Tibial artery (tissue), 4 donors: ENCODE results near the gene KCNH6.

Experiments used
- DNase-seq, 2 donors: peaks; one replicate each; pipeline ENCODE4 v3.0.0-alpha.2; 2019
- H3K27ac ChIP-seq, 2 donors: fragments of 200-600 bp; sonication (generic) in 1 of 2; 1 replicate in 1 of 2; 2 replicates in 1 of 2; pipeline ENCODE4 v1.5.1; 2018 to 2019; ENCODE audit warnings: mild to moderate bottlenecking in 1 of 2
- H3K27me3 ChIP-seq, 2 donors: fragments of 200-600 bp; sonication (generic) in 1 of 2; one replicate each; pipeline versions ENCODE4 v1.5.1 to v1.6.0; 2016 to 2019
- H3K36me3 ChIP-seq, 3 donors: fragments of 200-600 bp; sonication (generic) in 2 of 3; one replicate each; pipeline ENCODE4 v1.5.1; 2016 to 2019; ENCODE audit warnings: mild to moderate bottlenecking in 2 of 3
- H3K4me1 ChIP-seq, 4 donors: fragments of 200-600 bp; sonication (generic) in 2 of 4; 1 replicate in 3 of 4; 2 replicates in 1 of 4; pipeline ENCODE4 v1.5.1; 2016 to 2019
- H3K4me3 ChIP-seq, 2 donors: fragments of 200-600 bp; sonication (generic) in 1 of 2; 1 replicate in 1 of 2; 2 replicates in 1 of 2; pipeline ENCODE4 v1.5.1; 2018 to 2019; ENCODE audit warnings: mild to moderate bottlenecking in 2 of 2
- H3K9me3 ChIP-seq, 3 donors: fragments of 200-600 bp; sonication (generic) in 1 of 3; one replicate each; pipeline ENCODE4 v1.5.1; 2016 to 2019
- intact Hi-C: fragments of 100-400 bp; cut with DNase I; formaldehyde crosslinking; loops from one replicate; pipeline ENCODE4 v1.15.0; 2023; ENCODE audit warnings: low total_unique reads
- TF ChIP-seq, protein P1 (sequence below), 2 experiments: fragments of 200-600 bp in 1 of 2; fragments of 450-650 bp in 1 of 2; IDR thresholded peaks; one replicate each; pipeline ENCODE4 v1.5.1; 2017 to 2019; ENCODE audit warnings: antibody characterized with exemption in 2 of 2, mild to moderate bottlenecking in 1 of 2, moderate library complexity in 1 of 2

The KCNH6 gene

DNA sequence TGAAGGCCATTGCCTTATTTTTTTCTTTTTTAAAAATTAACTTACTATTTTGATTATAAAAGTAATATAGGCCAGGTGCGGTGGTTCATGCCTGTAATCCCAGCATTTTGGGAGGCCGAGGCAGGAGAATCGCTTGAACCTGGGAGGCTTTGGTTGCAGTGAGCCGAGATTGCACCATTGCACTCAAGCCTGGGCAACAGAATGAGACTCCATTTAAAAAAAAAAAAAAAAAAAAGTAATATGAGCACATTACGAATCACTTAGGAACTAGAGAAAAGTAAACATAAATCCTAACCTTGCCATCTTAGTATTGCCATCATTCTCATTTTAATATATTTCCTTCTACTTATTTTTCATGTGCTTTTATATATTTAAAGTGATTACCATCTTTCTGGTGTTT, 64.6 kb downstream of the KCNH6 start:
- DNase-seq = no peak

GRCh38 chr17:63588797-63589196, 65.6 kb downstream of the KCNH6 start:
- DNase-seq = no peak
- H3K4me1 ChIP-seq = no peaks in the 10 kb centered on the region
- no peak overlapping the region for H3K4me3 ChIP-seq
- no peak overlapping the region for H3K27ac ChIP-seq
- peaks cover 59 to 98% (median 82%) of the 10 kb centered on the region in 3 donors for H3K36me3 ChIP-seq
- intact Hi-C loops = no loop called here
- H3K27me3 ChIP-seq = no peaks in the 10 kb centered on the region
- TF ChIP-seq, protein P1, sequence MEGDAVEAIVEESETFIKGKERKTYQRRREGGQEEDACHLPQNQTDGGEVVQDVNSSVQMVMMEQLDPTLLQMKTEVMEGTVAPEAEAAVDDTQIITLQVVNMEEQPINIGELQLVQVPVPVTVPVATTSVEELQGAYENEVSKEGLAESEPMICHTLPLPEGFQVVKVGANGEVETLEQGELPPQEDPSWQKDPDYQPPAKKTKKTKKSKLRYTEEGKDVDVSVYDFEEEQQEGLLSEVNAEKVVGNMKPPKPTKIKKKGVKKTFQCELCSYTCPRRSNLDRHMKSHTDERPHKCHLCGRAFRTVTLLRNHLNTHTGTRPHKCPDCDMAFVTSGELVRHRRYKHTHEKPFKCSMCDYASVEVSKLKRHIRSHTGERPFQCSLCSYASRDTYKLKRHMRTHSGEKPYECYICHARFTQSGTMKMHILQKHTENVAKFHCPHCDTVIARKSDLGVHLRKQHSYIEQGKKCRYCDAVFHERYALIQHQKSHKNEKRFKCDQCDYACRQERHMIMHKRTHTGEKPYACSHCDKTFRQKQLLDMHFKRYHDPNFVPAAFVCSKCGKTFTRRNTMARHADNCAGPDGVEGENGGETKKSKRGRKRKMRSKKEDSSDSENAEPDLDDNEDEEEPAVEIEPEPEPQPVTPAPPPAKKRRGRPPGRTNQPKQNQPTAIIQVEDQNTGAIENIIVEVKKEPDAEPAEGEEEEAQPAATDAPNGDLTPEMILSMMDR (IDR thresholded peaks at IDR 0.05) = no peak
- no peaks in the 10 kb centered on the region for H3K9me3 ChIP-seq

More for the DNA sequence above, 64.6 kb downstream of the KCNH6 start:
- Histone ChIP-seq H3K27ac (no peak overlapping the region), H3K27me3 (no peaks in the 10 kb centered on the region), H3K4me3 (no peak overlapping the region), H3K4me1 (no peaks in the 10 kb centered on the region), H3K9me3 (no peaks in the 10 kb centered on the region), H3K36me3 (peaks cover 70 to 98% (median 83%) of the 10 kb centered on the region in 3 donors)
- intact Hi-C loops = no loop called here
- TF ChIP-seq, protein P1 (IDR thresholded peaks at IDR 0.05) = no peak

DNA sequence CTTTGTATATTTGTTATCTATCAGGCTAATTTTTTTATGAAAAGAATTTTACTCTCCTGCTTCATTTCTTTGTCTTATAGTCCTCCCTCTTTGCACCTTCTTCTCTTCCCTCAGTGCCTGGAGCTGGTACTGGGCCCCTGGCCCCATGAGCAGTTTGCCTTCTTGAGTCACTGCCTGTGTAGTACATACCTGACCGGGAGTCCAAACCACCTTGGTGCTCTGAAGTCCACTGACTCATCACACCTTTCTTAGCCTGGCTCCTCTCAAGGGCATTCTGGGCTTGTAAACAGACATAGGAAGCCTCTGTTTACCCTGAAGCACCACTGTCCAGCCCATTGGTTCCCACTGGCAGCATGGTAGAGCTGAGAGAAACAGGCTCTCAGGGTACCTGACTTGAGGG, 66.5 kb downstream of the KCNH6 start:
- Histone ChIP-seq H3K27me3 (no peaks in the 10 kb centered on the region), H3K27ac (no peak overlapping the region), H3K4me1 (no peaks in the 10 kb centered on the region), H3K36me3 (peaks cover 51 to 91% (median 75%) of the 10 kb centered on the region in 3 donors), H3K9me3 (no peaks in the 10 kb centered on the region), H3K4me3 (no peak overlapping the region)
- TF ChIP-seq, protein P1 (IDR thresholded peaks at IDR 0.05) = no peak
- intact Hi-C loops = no loop called here
- DNase-seq = no peak

DNA sequence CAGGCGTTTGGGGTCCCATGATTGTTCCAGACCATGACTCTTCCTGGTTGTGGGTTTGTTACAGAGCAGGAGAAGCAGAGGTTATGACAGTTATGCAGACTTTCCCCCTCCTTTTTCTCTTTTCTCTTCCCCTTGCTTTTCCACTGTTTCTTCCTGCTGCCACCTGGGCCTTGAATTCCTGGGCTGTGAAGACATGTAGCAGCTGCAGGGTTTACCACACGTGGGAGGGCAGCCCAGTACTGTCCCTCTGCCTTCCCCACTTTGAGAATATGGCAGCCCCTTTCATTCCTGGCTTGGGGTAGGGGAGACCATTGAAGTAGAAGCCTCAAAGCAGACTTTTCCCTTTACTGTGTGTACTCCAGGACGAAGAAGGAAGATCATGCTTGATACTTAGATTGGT, 69.6 kb downstream of the KCNH6 start:
- Histone ChIP-seq H3K36me3 (peaks cover 33 to 60% (median 55%) of the 10 kb centered on the region in 3 donors), H3K9me3 (no peaks in the 10 kb centered on the region), H3K4me3 (no peak overlapping the region), H3K4me1 (no peaks in the 10 kb centered on the region), H3K27ac (no peak overlapping the region), H3K27me3 (no peaks in the 10 kb centered on the region)
- TF ChIP-seq, protein P1 (IDR thresholded peaks at IDR 0.05) = no peak
- no peak for DNase-seq
- intact Hi-C loops = no loop called here

DNA sequence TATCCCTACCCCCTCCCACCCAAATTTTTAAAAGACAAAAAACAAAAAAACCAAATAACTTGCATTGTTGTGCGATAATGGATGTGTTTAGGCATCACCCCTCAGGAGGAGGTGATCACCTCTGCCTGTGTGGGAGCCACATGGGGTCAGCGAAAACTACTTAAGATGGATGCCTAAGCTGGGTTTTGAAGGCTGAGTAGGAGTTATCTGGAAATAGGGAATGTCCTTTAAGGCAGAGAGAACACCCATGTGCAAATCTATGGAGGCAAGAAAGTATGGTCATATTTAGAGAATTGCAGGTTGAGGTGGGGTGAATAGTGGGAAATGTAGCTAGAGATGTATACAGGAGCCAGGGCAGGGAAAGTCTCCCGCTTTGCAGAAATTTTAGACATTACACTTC, 72.0 kb downstream of the KCNH6 start:
- Histone ChIP-seq H3K27ac (no peak overlapping the region), H3K4me1 (peaks cover 0 to 4% (median 2%) of the 10 kb centered on the region in 4 donors), H3K9me3 (no peaks in the 10 kb centered on the region), H3K27me3 (no peaks in the 10 kb centered on the region), H3K36me3 (peaks cover 16 to 37% (median 34%) of the 10 kb centered on the region in 3 donors), H3K4me3 (no peak overlapping the region)
- no peak for DNase-seq
- TF ChIP-seq, protein P1 (IDR thresholded peaks at IDR 0.05) = no peak
- intact Hi-C loops = no loop called here
